ENCODE measurements around the gene ZNF213. TPM values are rescaled to one million over a fixed set of nuclear protein-coding genes. Genes with fewer than 3 reads are reported as not detected.

The ZNF213 gene
- total and polyA plus RNA-seq, 12 donors, result 2.6 to 19.5 (median 12.2) TPM

GRCh38 chr16:3145660-3146059, 10.8 kb downstream of the ZNF213 start:
- Histone ChIP-seq H3K27ac (no peak overlapping the region), H3K27me3 (no peaks in the 10 kb centered on the region), H3K9me3 (replicated peaks in 1 of 3) (no peaks in the 10 kb centered on the region), H3K36me3 (replicated peaks in 1 of 2) (peaks cover 0 to 13% of the 10 kb centered on the region in 2 donors), H3K4me3 (no peak overlapping the region), H3K4me1 (replicated peaks in 1 of 2) (peaks cover 3 to 32% of the 10 kb centered on the region in 2 donors)
- 58 to 73% (median 65%) methylated on average over 5 to 12 of the region's 12 CpGs for WGBS, 4 donors
- DNase-seq, result no peak
- no peak for TF ChIP-seq CTCF (IDR thresholded peaks at IDR 0.05)
- intact Hi-C loops (cut with DNase I), result no loop called here

GRCh38 chr16:3147046-3147756, 12.4 kb downstream of the ZNF213 start:
- H3K27me3 ChIP-seq, result no peaks in the 10 kb centered on the region
- no peak for DNase-seq
- intact Hi-C loops (cut with DNase I), result no loop called here
- no peak overlapping the region for H3K4me3 ChIP-seq
- 80 to 91% (median 89%) methylated on average over 5 to 16 of the region's 16 CpGs for WGBS, 4 donors
- H3K27ac ChIP-seq, result no peak overlapping the region
- no peaks in the 10 kb centered on the region for H3K9me3 ChIP-seq (replicated peaks in 1 of 3)
- no peaks in the 10 kb centered on the region for H3K36me3 ChIP-seq (replicated peaks in 1 of 2)
- TF ChIP-seq POLR2A (IDR thresholded peaks at IDR 0.05) (no peak), CTCF (IDR thresholded peaks at IDR 0.05) (no peak)
- H3K4me1 ChIP-seq (replicated peaks in 1 of 2), result peaks cover 3 to 45% of the 10 kb centered on the region in 2 donors

GRCh38 chr16:3147757-3148104, 12.9 kb downstream of the ZNF213 start:
- DNase-seq, result no peak
- Histone ChIP-seq H3K27ac (no peak overlapping the region), H3K9me3 (replicated peaks in 1 of 3) (no peaks in the 10 kb centered on the region), H3K27me3 (no peaks in the 10 kb centered on the region), H3K4me1 (replicated peaks in 1 of 2) (peaks cover 3 to 48% of the 10 kb centered on the region in 2 donors), H3K4me3 (no peak overlapping the region), H3K36me3 (replicated peaks in 1 of 2) (no peaks in the 10 kb centered on the region)
- 80 to 93% (median 89%) methylated on average over 3 to 5 of the region's 5 CpGs for WGBS, 4 donors
- intact Hi-C loops (cut with DNase I), result no loop called here
- no peak for TF ChIP-seq CTCF (IDR thresholded peaks at IDR 0.05)
- TF ChIP-seq POLR2A (IDR thresholded peaks at IDR 0.05), result no peak

GRCh38 chr16:3148256-3149192, 13.7 kb downstream of the ZNF213 start:
- H3K4me1 ChIP-seq (replicated peaks in 1 of 2), result peaks cover 3 to 44% of the 10 kb centered on the region in 2 donors

More at GRCh38 chr16:3148256-3149192, 13.7 kb downstream of the ZNF213 start:
- intact Hi-C loops (cut with DNase I), result no loop called here
- Histone ChIP-seq H3K4me3 (no peak overlapping the region), H3K27me3 (no peaks in the 10 kb centered on the region), H3K9me3 (replicated peaks in 1 of 3) (no peaks in the 10 kb centered on the region), H3K36me3 (replicated peaks in 1 of 2) (no peaks in the 10 kb centered on the region), H3K27ac (no peak overlapping the region)
- TF ChIP-seq CTCF (IDR thresholded peaks at IDR 0.05) (no peak), POLR2A (IDR thresholded peaks at IDR 0.05) (no peak)
- WGBS, 4 donors, result 93 to 100% (median 96%) methylated on average over 6 to 13 of the region's 13 CpGs
- DNase-seq, result no peak

Data from adrenal gland (tissue), 12 donors.